Transverse colon (tissue), 4 donors: Measurements from ENCODE around the gene ZNF431. TPM values are rescaled to one million over a fixed set of nuclear protein-coding genes. Genes with fewer than 3 reads are reported as not detected.

ENCODE experiments used
- DNase-seq: peaks from one replicate; pipeline ENCODE4 v3.0.0-alpha.2; 2019
- H3K27ac ChIP-seq, 4 donors: fragments of 200-600 bp; sonication (generic); 2 replicates each; pipeline ENCODE4 v1.5.1; 2016 to 2018; ENCODE audit warnings: inconsistent platforms in 4 of 4
- H3K27me3 ChIP-seq: fragments of 200-600 bp; sonication (generic); 2 replicates; pipeline ENCODE4 v1.5.1; 2017; ENCODE audit warnings: inconsistent platforms
- H3K36me3 ChIP-seq, 4 donors: fragments of 200-600 bp; sonication (generic); 2 replicates each; pipeline ENCODE4 v1.5.1; 2017 to 2019; ENCODE audit warnings: inconsistent platforms in 4 of 4
- H3K4me1 ChIP-seq, 4 donors: fragments of 200-600 bp; sonication (generic); 2 replicates each; pipeline ENCODE4 v1.5.1; 2017 to 2020; ENCODE audit warnings: inconsistent platforms in 4 of 4
- H3K4me3 ChIP-seq, 4 donors: fragments of 200-600 bp; sonication (generic); 1 replicate in 1 of 4; 2 replicates in 3 of 4; pipeline versions ENCODE4 v1.5.1 to v1.6.1; 2017 to 2019; ENCODE audit warnings: inconsistent platforms in 4 of 4
- H3K9me3 ChIP-seq, 2 donors: fragments of 200-600 bp; sonication (generic); 2 replicates each; pipeline ENCODE4 v1.5.1; 2017 to 2019; ENCODE audit warnings: inconsistent platforms in 2 of 2
- EP300 ChIP-seq: sonication (generic); formaldehyde crosslinking; IDR thresholded peaks from one replicate; pipeline ENCODE4 v1.6.1; 2017; ENCODE audit warnings: antibody characterized with exemption, low read depth
- POLR2A ChIP-seq: fragments of 450-650 bp; IDR thresholded peaks from one replicate; pipeline ENCODE4 v1.6.1; 2016; ENCODE audit warnings: antibody characterized with exemption, mild to moderate bottlenecking, moderate library complexity
- POLR2AphosphoS5 ChIP-seq, 3 donors: sonication (generic); formaldehyde crosslinking; IDR thresholded peaks; one replicate each; pipeline ENCODE4 v1.6.1; 2016; ENCODE audit warnings: antibody characterized with exemption in 3 of 3
- WGBS, 2 donors: methylation state at CpG; one replicate each; pipeline ENCODE4 v1.1.5; 2018; ENCODE audit warnings: low coverage in 1 of 2; 5-methylcytosine and 5-hydroxymethylcytosine counted together
- in situ Hi-C, 4 donors: fragments of 200-750 bp; cut with MboI; loops; one replicate each; pipeline versions ENCODE4 v1.15.0 to v1.15.1; 2017; ENCODE audit warnings: low sequenced_read_pairs in 3 of 4, low pct_ligation_motif_present in 1 of 4, low pct_unique_long_range_greater_than_20kb in 1 of 4
- intact Hi-C: fragments of 100-400 bp; cut with DNase I; formaldehyde crosslinking; loops from one replicate; pipeline ENCODE4 v1.15.1; 2023; ENCODE audit warnings: low total_unique reads
- total RNA-seq, 4 donors: library from RNA; depleted of rRNA; stranded (reverse); fragments of >200 nt; gene quantifications; one replicate each; pipeline ENCODE4 v1.1.0, GENCODE V29; 2016
- TF ChIP-seq, protein P1 (sequence below), 5 experiments: fragments of 200-600 bp in 3 of 5; fragments of 450-650 bp in 2 of 5; sonication (generic) in 3 of 5; IDR thresholded peaks; 1 replicate in 2 of 5; 2 replicates in 3 of 5; pipeline ENCODE4 v1.5.1; 2016 to 2017; ENCODE audit warnings: antibody characterized with exemption in 5 of 5, inconsistent platforms in 3 of 5, mild to moderate bottlenecking in 2 of 5, moderate library complexity in 1 of 5

Gene ZNF431
- total RNA-seq, 4 donors from 2014 or later: 7.4 to 18.0 (median 17.4) TPM

DNA sequence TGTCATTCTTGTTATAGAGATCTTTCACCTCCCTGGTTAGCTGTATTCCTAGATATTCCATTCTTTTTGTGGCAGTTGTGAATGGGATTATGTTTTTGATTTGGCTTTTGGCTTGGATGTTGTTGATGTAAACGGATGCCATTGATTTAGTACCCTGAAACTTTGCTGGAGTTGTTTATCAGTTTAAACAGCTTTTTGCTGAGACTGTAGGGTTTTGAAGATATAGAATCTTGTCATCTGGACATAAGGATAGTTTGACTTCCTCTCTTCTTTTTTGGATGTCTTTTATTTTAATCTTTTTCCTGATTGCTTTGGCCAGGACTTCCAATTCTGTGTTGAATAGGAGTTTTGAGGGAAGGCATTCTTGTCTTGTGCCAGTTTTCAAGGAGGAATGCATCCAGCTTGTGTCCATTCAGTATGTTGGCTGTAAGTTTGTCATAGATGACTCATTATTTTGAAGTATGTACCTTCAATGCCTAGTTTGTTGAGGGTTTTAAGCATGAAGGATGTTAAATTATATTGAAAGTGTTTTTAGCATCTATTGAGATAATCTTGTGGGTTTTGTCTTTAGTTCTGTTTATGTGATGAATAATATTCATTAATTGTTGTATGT is 16.8 kb downstream of the ZNF431 start:
- Histone ChIP-seq H3K4me1 (no peaks in the 10 kb centered on the region), H3K4me3 (no peak overlapping the region), H3K36me3 (peaks cover 0 to 20% (median 2%) of the 10 kb centered on the region in 4 donors), H3K27me3 (no peaks in the 10 kb centered on the region), H3K9me3 (peaks cover 0 to 12% of the 10 kb centered on the region in 2 donors), H3K27ac (no peak overlapping the region)
- in situ Hi-C loops (loop anchor here in 1 of 4 donors (10.0 kb wide), 1 partner anchor 64 kb away; no protein-coding TSS in a partner anchor), intact Hi-C loops (no loop called here)
- no peak for DNase-seq
- TF ChIP-seq EP300: no peak
- no peak for TF ChIP-seq POLR2A
- TF ChIP-seq POLR2AphosphoS5 (IDR thresholded peaks at IDR 0.05): no peak
- TF ChIP-seq, protein P1, sequence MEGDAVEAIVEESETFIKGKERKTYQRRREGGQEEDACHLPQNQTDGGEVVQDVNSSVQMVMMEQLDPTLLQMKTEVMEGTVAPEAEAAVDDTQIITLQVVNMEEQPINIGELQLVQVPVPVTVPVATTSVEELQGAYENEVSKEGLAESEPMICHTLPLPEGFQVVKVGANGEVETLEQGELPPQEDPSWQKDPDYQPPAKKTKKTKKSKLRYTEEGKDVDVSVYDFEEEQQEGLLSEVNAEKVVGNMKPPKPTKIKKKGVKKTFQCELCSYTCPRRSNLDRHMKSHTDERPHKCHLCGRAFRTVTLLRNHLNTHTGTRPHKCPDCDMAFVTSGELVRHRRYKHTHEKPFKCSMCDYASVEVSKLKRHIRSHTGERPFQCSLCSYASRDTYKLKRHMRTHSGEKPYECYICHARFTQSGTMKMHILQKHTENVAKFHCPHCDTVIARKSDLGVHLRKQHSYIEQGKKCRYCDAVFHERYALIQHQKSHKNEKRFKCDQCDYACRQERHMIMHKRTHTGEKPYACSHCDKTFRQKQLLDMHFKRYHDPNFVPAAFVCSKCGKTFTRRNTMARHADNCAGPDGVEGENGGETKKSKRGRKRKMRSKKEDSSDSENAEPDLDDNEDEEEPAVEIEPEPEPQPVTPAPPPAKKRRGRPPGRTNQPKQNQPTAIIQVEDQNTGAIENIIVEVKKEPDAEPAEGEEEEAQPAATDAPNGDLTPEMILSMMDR (IDR thresholded peaks at IDR 0.05): no peak
- WGBS, 2 donors: 97% methylated on average over 1 of the region's 1 CpG; no CpG with 5 or more reads in 1 of the 2 donors

DNA sequence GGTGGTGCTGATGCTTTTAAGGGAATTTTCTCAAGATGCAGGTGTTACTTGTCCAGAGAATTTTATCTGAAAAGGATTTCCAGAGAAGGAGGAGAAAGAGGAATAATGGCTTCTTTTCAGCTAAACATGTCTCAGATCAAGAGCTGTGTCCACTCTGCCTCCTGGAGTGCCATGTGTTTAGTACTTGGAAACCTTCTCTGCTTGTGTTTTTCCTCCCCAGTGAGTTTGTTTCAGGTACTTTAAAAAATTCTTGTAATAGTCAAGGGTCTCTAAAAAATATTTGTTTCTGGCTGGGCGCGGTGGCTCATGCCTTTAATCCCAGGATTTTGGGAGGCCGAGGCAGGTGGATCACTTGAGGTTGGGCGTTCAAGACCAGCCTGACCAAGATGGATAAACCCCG is 22.7 kb downstream of the ZNF431 start:
- no peaks in the 10 kb centered on the region for H3K27me3 ChIP-seq
- 97 to 100% methylated on average over 1 to 5 of the region's 5 CpGs for WGBS, 2 donors
- in situ Hi-C loops: no loop called here
- peaks cover 0 to 42% (median 8%) of the 10 kb centered on the region in 4 donors for H3K36me3 ChIP-seq
- intact Hi-C loops: no loop called here
- TF ChIP-seq, protein P1 (IDR thresholded peaks at IDR 0.05): no peak
- TF ChIP-seq POLR2A (no peak), POLR2AphosphoS5 (IDR thresholded peaks at IDR 0.05) (no peak), EP300 (no peak)
- H3K4me1 ChIP-seq: no peaks in the 10 kb centered on the region
- DNase-seq: no peak
- no peak overlapping the region for H3K27ac ChIP-seq
- peaks cover 0 to 4% of the 10 kb centered on the region in 2 donors for H3K9me3 ChIP-seq
- H3K4me3 ChIP-seq: no peak overlapping the region

DNA sequence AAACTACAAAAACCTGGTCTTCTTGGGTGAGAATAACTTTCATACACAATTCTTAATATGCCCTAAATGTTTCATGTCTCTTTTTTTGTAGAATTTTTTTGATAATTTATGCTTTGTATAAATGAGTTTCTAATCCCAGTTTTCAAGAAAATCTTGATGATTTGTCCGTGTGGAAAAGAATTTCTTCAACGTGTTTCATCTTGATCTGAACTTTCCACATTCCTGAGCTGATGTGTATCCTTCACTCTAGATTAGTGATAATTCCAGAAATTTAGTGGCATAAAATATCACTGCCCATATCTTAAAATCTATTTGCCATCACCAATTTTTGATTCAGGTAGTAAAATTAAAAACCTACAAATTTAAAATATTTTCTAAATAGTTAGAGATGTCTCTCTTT is 24.6 kb downstream of the ZNF431 start:
- Histone ChIP-seq H3K27me3 (no peaks in the 10 kb centered on the region), H3K36me3 (peaks cover 0 to 52% (median 13%) of the 10 kb centered on the region in 4 donors), H3K4me1 (no peaks in the 10 kb centered on the region), H3K4me3 (no peak overlapping the region), H3K9me3 (peaks cover 0 to 8% of the 10 kb centered on the region in 2 donors), H3K27ac (no peak overlapping the region)
- TF ChIP-seq, protein P1 (IDR thresholded peaks at IDR 0.05): no peak
- TF ChIP-seq POLR2A (no peak), EP300 (no peak), POLR2AphosphoS5 (IDR thresholded peaks at IDR 0.05) (no peak)
- intact Hi-C loops: no loop called here
- 85 to 89% methylated on average over 2 of the region's 2 CpGs for WGBS, 2 donors
- in situ Hi-C loops: no loop called here
- no peak for DNase-seq

DNA sequence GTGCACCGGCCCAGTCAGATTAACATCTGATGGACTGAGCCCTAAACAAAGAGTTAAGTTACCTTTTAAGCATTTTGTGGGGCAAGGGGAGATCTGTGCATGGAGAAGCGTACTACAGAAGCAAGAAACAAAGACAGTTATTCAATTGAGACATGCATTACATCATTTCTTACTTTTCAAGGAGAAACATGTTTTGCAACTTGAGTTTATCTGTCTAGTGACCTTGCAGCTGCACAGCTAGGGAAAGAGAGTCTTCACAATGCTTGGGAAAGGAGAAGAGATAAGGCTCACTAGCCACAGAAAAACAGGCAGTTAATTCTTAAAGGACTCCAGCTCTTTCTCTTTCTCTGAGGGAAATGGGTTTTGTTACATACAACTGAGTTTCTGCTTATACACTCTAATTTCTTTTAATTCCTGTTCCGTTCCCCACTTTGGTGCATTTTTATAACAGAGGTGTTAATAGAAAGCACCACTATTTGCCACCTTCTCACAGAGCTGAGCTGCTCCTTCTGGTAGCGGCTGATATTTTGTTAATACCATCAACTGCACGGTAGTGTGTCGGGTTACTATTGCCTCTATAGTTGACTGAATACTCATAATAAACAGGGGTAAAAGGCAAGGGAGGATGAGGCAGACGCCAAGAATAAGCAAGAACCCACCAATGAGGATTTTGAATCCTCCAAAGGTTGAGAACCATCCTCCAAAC is 55.9 kb downstream of the ZNF431 start:
- intact Hi-C loops: no loop called here
- DNase-seq: no peak
- TF ChIP-seq POLR2AphosphoS5 (IDR thresholded peaks at IDR 0.05) (no peak), POLR2A (no peak), EP300 (no peak)
- TF ChIP-seq, protein P1 (IDR thresholded peaks at IDR 0.05): no peak

More for the DNA sequence above, 55.9 kb downstream of the ZNF431 start:
- Histone ChIP-seq H3K27ac (no peak overlapping the region), H3K36me3 (no peaks in the 10 kb centered on the region), H3K4me1 (no peaks in the 10 kb centered on the region), H3K9me3 (no peaks in the 10 kb centered on the region), H3K27me3 (no peaks in the 10 kb centered on the region), H3K4me3 (no peak overlapping the region)
- WGBS, 2 donors: 70 to 72% methylated on average over 7 of the region's 7 CpGs
- in situ Hi-C loops: no loop called here
